ENCODE data around the gene LMF2.
A peak's percentile ranks its signal among the peaks of the same experiment; 100 is the strongest.
"Not testable (repeated sequence)": the region's sequence is repeated elsewhere in the genome, so short reads cannot be mapped to it uniquely, and the experiment has no call there.

The LMF2 gene

DNA sequence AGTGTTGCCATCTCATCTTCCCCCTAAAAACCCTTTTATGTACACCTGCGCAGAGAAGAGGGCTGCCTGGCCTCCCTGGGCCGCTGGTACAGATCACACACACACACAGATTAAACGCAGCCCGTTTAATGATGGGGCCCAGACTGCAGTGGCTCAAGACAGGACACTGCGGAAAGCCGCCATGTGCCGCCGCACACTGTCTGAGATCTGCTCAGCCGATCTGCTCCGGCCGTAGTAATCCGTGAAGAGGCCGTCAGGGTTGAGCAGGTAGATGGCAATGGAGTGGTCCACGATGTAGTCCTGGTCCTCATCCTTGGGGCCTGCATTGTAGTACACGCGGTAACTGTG is 15.9 kb upstream of the LMF2 start:
- DNase-seq (ENCODE audit: low read depth in 2 of 2), result no peak

DNA sequence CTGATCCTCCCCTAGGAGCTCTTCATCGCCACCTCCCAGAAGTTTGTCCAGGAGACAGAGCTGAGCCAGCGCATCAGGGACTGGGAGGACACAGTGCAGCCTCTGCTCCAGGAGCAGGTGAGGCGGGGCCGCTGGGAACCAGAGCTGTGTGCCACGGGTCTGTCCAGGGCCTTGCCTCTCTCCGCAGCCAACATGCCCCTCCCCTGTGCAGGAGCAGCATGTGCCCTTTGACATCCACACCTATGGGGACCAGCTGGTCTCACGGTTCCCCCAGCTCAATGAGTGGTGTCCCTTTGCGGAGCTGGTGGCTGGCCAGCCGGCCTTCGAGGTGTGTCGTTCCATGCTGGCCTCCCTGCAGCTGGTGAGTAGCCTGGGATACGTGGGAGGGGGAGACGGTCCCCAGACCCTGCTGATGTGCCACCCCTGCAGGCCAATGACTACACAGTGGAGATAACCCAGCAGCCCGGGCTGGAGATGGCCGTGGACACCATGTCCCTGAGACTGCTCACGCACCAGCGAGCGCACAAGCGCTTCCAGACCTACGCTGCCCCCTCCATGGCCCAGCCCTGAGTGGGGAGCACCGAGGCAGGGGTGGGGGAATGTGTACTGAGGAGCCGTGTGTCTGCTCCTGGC is 15.4 kb upstream of the LMF2 start:
- DNase-seq (ENCODE audit: low read depth in 2 of 2), result no peak

- DNase-seq (ENCODE audit: low read depth in 2 of 2), result no peak
Observed at GRCh38 chr22:50522208-50522805, 14.8 kb upstream of the LMF2 start.

DNA sequence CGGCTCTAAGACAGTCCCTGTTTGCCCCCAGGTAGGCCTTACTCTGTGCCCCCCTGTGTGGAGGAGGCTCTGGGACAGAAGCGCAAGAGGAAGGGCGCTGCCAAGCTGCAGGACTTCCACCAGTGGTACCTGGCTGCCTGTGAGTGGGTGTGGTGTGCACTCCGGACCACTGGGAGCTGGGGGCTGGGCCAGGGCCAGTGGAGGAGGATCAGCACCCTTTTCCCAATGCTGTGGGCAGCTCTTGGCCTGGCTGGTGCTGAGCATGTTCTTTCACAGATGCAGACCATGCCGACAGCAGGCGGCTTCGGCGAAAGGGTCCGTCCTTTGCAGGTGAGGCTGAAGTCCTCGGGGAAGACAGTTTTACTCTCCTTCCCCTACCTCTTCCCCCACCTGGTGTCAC is 14.2 kb upstream of the LMF2 start:
- DNase-seq (ENCODE audit: low read depth in 2 of 2), result no peak

- no peak for DNase-seq (ENCODE audit: low read depth in 2 of 2)
Observed at GRCh38 chr22:50520826-50521453, 13.4 kb upstream of the LMF2 start.

DNA sequence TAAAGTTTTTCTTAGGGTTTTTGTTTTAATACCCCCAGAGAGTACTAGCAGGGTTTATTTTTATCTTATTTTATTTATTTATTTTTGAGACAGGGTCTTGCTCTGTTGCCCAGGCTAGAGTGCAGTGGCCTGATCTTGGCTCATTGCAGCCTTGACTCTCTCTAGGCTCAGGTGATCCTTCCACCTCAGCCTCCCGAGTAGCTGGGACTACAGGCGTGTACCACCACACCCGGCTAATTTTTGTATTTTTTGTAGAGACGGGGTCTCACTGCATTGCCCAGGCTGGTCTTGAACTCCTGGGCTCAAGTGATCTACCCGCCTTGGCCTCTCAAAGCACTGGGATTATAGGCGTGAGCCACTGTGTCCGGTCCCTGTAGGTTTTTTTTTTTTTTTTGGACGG is 12.7 kb upstream of the LMF2 start:
- not testable (repeated sequence) for DNase-seq (ENCODE audit: low read depth in 2 of 2)

GRCh38 chr22:50519151-50519550 is 11.6 kb upstream of the LMF2 start:
- DNase-seq (ENCODE audit: low read depth in 2 of 2), result no peak

DNA sequence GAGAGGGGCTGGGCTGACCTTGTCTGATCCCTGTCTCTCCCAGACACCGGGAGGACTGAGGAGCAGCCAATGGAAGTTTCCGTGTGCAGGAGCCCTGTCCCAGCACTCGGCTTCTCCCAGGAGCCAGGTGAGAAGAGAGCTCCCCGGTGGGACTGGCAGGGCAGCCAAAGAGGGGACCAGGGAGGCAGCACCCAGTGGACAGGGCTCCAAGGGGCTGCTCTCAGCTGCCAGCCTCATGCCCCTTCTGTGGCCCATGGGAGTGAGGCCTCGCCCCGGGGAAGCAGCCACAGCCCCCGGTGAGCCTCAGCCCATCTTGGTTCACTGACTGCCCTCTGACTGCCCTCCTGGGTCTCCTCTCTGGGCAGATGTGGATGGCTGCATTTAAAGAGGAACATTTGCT is 11.1 kb upstream of the LMF2 start:
- DNase-seq (ENCODE audit: low read depth in 2 of 2), result no peak

DNA sequence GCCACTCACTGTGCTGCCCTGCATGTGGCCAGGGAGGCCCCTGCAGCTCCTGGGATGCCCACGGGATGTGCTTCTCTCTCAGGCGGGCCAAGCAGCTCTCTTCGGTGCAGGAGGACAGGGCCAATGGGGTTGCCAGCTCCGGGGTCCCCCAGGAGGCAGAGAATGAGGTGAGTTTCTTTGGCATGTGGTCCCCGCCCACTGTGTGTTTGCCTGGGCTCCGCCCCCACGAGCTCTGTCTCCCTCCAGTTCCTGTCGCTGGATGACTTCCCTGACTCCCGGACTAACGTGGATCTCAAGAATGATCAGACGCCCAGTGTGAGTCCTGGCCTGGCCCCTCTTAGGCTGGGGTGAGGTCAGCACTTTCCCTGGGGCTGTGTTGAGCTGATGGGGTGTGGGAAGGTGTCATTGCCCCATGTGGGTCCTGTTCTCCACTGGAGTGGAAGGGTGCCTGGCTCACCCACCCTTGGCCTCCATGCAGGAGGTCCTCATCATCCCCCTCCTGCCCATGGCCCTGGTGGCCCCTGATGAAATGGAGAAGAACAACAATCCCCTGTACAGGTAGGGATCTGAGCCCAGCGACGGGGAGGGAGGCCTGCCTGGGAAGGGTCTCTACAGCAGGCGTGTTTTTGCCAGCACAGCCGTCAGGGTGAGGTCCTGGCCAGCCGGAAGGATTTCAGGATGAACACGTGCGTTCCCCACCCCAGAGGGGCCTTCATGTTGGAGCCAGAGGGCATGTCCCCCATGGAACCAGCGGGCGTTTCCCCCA is 10.2 kb upstream of the LMF2 start:
- no peak for DNase-seq (ENCODE audit: low read depth in 2 of 2)

DNA sequence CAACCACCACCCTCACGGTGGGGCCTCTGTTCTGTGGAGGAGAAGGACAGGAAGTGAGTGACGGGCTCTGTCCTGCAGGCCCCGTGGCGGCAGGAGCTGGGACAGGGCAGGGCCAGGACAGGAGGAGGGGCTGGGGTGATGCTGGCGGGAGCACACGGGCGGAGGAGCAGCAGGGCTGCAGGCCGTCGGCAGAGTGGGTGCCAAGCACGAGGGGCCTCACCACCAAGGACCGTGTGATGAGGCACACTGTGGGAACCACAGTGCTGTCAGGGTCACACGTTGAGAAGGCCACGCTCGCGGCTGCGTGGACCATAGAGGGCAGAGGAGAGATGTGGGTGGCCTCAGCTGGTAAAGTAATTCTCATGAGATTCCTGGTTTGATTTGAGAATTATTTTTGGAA is 9.4 kb upstream of the LMF2 start:
- DNase-seq (ENCODE audit: low read depth in 2 of 2), result no peak

GRCh38 chr22:50516068-50516467 is 8.6 kb upstream of the LMF2 start:
- DNase-seq (ENCODE audit: low read depth in 2 of 2), result no peak

GRCh38 chr22:50513175-50513574 is 5.7 kb upstream of the LMF2 start:
- DNase-seq (ENCODE audit: low read depth in 2 of 2), result no peak

DNA sequence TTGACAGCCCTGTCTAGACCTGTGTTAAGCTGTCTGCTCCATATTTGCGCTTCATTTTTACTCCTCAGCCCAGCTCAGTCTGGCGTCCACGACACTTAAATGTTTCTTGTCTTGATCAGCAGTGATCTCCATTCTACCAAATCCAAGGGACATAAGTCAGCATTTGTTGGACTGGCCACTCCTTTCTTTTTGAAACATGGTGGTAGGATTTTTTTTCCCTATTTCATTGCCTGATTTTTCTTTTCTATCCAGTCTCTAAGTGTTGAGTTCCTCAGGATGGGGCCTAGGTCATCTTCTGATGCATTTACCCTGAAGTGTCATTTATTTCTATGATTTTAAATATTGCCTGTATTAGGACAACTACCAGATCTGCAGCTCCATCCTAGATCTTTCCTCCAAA is 1.4 kb upstream of the LMF2 start:
- DNase-seq (ENCODE audit: low read depth in 2 of 2), result no peak

DNA sequence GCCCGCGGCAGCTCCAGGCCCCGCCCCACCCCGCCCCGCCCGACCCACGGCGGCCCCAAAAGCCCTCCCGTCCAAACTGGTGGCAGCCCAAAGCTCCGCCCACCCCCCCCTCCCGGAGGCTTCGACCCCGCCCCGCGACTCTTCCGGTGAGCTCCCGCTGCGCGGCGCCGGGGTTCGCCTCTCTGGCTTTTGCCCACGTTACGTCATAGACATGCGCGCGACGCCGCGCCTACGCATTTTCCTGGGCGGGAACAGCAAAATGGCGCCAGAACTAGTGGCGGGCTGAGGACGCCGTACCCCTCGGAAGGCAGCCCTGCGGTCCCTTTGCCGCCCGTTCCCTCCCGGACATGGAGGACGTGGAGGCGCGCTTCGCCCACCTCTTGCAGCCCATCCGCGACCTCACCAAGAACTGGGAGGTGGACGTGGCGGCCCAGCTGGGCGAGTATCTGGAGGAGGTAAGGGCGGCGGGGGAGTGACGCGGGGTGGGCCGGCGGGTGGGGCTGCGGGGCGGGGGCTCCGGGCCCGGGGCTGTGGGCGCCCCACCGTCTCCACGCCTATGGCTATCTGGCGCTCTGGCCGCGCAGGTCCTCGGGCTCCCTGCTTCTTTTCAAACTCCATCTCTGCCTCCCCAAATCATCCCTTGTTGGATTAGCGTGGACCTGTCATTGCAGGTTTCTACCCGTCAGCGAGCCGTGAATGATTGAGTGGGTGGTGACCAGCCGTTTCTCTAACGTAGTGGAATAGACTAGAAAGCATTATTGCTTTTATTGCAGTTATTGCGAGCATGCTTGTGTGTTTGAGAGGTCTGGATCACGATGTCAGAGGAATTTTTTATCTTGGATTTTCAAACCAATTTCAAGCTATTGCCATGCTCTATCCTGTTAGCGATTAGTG is 736 bp upstream of the LMF2 start, which contains the start of gene NCAPH2:
Gene NCAPH2 (plus strand): TSS at position 234 of the 894 bp plus-strand sequence. CDS start 114 bp downstream, at position 348.
- peak; percentile 95 to 97 for DNase-seq (ENCODE audit: low read depth in 2 of 2)

- DNase-seq (ENCODE audit: low read depth in 2 of 2), result no peak
Observed at GRCh38 chr22:50506611-50507420, 686 bp downstream of the LMF2 start.

DNA sequence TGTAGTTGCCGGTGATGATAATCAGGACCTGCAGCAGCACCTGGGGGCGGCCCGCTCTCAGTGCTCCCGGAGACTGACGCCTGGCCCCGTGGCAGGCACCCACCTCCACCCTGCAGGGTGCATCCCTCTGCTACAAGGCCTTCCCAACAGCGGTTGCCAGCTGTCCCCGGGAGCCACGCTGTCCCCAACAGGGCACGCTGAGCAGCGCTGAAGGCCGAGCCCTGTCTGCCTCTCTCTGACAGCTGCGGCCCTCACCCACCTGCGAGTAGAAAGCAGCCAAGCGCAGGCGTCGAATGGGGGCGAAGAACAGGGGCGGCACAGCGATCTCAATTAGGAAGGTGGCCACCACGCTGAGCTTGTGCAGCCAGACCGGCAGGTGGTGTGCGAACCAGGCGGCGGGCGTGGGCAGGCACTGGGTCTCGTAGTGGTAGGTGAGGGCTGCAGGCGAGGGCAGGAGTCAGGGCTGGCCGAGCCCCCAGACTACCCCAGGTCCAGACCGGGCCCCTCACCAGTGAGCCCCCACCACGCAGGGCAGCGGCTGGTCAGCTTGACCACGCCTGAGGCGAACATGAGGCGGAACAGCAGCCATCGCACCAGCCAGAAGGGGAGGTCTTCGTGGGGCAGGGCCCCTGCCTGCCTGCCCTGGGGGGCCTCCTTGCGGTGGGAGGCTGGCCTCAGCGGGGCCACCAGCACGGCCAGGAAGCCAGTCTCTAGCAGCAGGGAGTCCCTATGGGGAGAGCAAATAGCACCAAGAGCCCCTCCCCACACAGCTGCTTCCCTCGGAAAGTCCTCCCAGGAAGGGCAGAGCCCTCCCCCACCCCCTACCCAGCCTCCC is 1.5 kb downstream of the LMF2 start:
- no peak for DNase-seq (ENCODE audit: low read depth in 2 of 2)

- DNase-seq (ENCODE audit: low read depth in 2 of 2), result no peak
Observed at GRCh38 chr22:50505276-50505775, 2.2 kb downstream of the LMF2 start.

- DNase-seq (ENCODE audit: low read depth in 2 of 2), result no peak
Observed at GRCh38 chr22:50504369-50505211, 2.9 kb downstream of the LMF2 start.
